HepG2 (cell line): ENCODE data around the gene GATD1. TPM values are rescaled to one million over a fixed set of nuclear protein-coding genes. Genes with fewer than 3 reads are reported as not detected.

Source experiments
- ATRX ChIP-seq: sonication (generic); formaldehyde crosslinking; IDR thresholded peaks from 2 replicates; pipeline ENCODE4 v1.4.0; 2020; ENCODE audit warnings: missing genetic modification reagents, borderline replicate concordance
- CAMTA2 ChIP-seq: sonication (generic); formaldehyde crosslinking; IDR thresholded peaks from 2 replicates; pipeline ENCODE4 v1.4.0; 2020; ENCODE audit warnings: mild to moderate bottlenecking, missing genetic modification reagents, borderline replicate concordance
- CREM ChIP-seq, 2 experiments: sonication (generic) in 1 of 2; formaldehyde crosslinking in 1 of 2; IDR thresholded peaks; 2 replicates each; pipeline versions ENCODE4 v1.4.0 to v1.6.1; 2016 to 2020; ENCODE audit warnings: antibody characterized with exemption in 1 of 2, mild to moderate bottlenecking in 1 of 2, missing genetic modification reagents in 1 of 2
- EED ChIP-seq: sonication (generic); formaldehyde crosslinking; IDR thresholded peaks from 2 replicates; pipeline ENCODE4 v1.5.0; 2020; ENCODE audit warnings: mild to moderate bottlenecking, missing genetic modification reagents
- IRF2 ChIP-seq: IDR thresholded peaks from 2 replicates; pipeline ENCODE4 v1.6.1; 2018; ENCODE audit warnings: missing genetic modification reagents, missing compliant biosample characterization
- SUZ12 ChIP-seq: fragments of 150-350 bp; IDR thresholded peaks from 2 replicates; pipeline ENCODE4 v1.6.1; 2014; ENCODE audit warnings: low read depth, low read length
- TBX2 ChIP-seq: sonication (generic); formaldehyde crosslinking; IDR thresholded peaks from 2 replicates; pipeline ENCODE4 v1.5.0; 2020; ENCODE audit warnings: missing genetic modification reagents, mild to moderate bottlenecking, borderline replicate concordance
- ZNF547 ChIP-seq: sonication (generic); formaldehyde crosslinking; IDR thresholded peaks from 2 replicates; pipeline ENCODE4 v1.5.1; 2020; ENCODE audit warnings: mild to moderate bottlenecking, missing genetic modification reagents
- polyA plus RNA-seq, 8 experiments: library from polyadenylated mRNA; depleted of rRNA in 3 of 8; stranded (reverse) in 7 of 8; unstranded in 1 of 8; fragments of >200 nt; fragmentation: Illumina TruSeq in 4 of 8; extraction: Trizol in 4 of 8; gene quantifications; 2 replicates each; pipeline versions ENCODE4 v1.2.1 to v1.2.3, GENCODE V29; 2011 to 2016; ENCODE audit warnings: low read depth in 4 of 8, missing spikeins in 1 of 8, mixed read lengths in 1 of 8; ENCODE audit not compliant: insufficient read depth in 1 of 8
- total RNA-seq, 5 experiments: library from RNA; depleted of rRNA; stranded (reverse); fragments of >200 nt; fragmentation: Illumina TruSeq; extraction: Trizol; gene quantifications; 2 replicates each; pipeline ENCODE4 v1.2.3, GENCODE V29; 2016; ENCODE audit warnings: low read depth in 1 of 5
- TF ChIP-seq, protein P1 (sequence below): sonication (generic); formaldehyde crosslinking; IDR thresholded peaks from 2 replicates; pipeline ENCODE4 v1.4.0; 2020; ENCODE audit warnings: missing genetic modification reagents
- TF ChIP-seq, protein P2 (sequence below): sonication (generic); formaldehyde crosslinking; IDR thresholded peaks from 2 replicates; pipeline ENCODE4 v1.5.0; 2020; ENCODE audit warnings: missing genetic modification reagents, mild to moderate bottlenecking, borderline replicate concordance
- TF ChIP-seq, protein P3 (sequence below): sonication (generic); formaldehyde crosslinking; IDR thresholded peaks from 2 replicates; pipeline ENCODE4; 2020; ENCODE audit warnings: missing genetic modification reagents, mild to moderate bottlenecking, borderline replicate concordance
- TF ChIP-seq, protein P4 (sequence below): sonication (generic); formaldehyde crosslinking; IDR thresholded peaks from 2 replicates; pipeline ENCODE4 v1.8.0; 2022; ENCODE audit warnings: mild to moderate bottlenecking, missing genetic modification reagents; ENCODE audit not compliant: insufficient replicate concordance
- TF ChIP-seq, protein P5 (sequence below): sonication (generic); formaldehyde crosslinking; IDR thresholded peaks from 2 replicates; pipeline ENCODE4 v1.8.0; 2022; ENCODE audit warnings: missing genetic modification reagents, mild to moderate bottlenecking, inconsistent platforms, borderline replicate concordance

Gene GATD1
- total and polyA plus RNA-seq, 2 of the 13 experiments (the other 11 are each of a cell fraction or from before 2014, with no cell fraction given): 31.3 to 60.5 TPM

DNA sequence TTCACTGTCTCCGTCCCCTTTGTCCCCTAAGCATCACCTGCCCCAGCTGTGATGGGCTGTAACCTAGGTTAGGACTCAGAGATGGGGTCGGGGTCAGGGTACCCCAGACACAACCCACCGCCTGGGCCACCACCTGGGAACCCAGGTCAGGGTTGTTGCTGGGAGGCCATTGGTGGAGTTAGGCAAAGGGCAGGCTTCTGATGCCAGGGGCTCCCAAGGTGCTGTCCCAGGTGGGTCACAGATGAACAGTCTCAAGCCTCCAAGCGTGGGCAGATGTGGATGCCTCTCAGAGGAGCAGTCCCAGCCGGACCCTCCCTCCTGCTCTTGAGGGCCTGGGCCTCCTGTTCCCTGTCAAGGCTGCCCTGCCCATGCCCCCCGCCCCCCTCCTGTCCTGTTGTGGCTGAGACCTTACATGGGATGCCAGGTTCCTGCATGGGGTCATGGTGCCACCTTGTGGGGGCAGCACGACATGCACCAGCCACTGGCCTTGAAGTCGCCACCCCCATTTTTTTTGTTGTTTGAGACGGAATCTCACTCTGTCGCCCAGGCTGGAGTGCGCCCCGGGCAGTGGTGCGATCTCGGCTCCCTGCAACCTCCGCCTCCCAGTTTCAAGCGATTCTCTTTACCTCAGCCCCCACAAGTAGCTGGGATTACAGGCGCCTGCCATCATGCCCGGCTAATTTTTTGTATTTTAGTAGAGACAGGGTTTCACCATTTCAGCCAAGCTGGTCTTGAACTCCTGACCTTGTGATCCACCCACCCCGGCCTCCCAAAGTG is 12.1 kb downstream of the GATD1 start (continued):
- TF ChIP-seq, protein P1, sequence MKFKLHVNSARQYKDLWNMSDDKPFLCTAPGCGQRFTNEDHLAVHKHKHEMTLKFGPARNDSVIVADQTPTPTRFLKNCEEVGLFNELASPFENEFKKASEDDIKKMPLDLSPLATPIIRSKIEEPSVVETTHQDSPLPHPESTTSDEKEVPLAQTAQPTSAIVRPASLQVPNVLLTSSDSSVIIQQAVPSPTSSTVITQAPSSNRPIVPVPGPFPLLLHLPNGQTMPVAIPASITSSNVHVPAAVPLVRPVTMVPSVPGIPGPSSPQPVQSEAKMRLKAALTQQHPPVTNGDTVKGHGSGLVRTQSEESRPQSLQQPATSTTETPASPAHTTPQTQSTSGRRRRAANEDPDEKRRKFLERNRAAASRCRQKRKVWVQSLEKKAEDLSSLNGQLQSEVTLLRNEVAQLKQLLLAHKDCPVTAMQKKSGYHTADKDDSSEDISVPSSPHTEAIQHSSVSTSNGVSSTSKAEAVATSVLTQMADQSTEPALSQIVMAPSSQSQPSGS (CRISPR knock-in tag): no peak
- TF ChIP-seq CAMTA2 (no peak), ATRX (CRISPR knock-in tag) (no peak), IRF2 (CRISPR knock-in tag) (no peak), EED (CRISPR knock-in tag) (no peak), ZNF547 (no peak), CREM (IDR thresholded peaks at IDR 0.05) (no peak), CREM (CRISPR knock-in tag; IDR thresholded peaks at IDR 0.05) (no peak), TBX2 (CRISPR knock-in tag) (peak; percentile 18; the same call in 1 of the 2 replicates), SUZ12 (no peak)
- TF ChIP-seq, protein P2, sequence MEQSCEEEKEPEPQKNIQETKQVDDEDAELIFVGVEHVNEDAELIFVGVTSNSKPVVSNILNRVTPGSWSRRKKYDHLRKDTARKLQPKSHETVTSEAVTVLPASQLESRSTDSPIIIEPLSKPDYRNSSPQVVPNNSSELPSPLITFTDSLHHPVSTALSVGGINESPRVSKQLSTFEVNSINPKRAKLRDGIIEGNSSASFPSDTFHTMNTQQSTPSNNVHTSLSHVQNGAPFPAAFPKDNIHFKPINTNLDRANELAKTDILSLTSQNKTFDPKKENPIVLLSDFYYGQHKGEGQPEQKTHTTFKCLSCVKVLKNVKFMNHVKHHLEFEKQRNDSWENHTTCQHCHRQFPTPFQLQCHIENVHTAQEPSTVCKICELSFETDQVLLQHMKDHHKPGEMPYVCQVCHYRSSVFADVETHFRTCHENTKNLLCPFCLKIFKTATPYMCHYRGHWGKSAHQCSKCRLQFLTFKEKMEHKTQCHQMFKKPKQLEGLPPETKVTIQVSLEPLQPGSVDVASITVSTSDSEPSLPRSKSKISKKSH (CRISPR knock-in tag): 0 out of 2 replicates have a peak, but pooled peaks have one; percentile 28
- TF ChIP-seq, protein P3, sequence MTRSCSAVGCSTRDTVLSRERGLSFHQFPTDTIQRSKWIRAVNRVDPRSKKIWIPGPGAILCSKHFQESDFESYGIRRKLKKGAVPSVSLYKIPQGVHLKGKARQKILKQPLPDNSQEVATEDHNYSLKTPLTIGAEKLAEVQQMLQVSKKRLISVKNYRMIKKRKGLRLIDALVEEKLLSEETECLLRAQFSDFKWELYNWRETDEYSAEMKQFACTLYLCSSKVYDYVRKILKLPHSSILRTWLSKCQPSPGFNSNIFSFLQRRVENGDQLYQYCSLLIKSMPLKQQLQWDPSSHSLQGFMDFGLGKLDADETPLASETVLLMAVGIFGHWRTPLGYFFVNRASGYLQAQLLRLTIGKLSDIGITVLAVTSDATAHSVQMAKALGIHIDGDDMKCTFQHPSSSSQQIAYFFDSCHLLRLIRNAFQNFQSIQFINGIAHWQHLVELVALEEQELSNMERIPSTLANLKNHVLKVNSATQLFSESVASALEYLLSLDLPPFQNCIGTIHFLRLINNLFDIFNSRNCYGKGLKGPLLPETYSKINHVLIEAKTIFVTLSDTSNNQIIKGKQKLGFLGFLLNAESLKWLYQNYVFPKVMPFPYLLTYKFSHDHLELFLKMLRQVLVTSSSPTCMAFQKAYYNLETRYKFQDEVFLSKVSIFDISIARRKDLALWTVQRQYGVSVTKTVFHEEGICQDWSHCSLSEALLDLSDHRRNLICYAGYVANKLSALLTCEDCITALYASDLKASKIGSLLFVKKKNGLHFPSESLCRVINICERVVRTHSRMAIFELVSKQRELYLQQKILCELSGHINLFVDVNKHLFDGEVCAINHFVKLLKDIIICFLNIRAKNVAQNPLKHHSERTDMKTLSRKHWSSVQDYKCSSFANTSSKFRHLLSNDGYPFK (CRISPR knock-in tag): no peak
- TF ChIP-seq, protein P4, sequence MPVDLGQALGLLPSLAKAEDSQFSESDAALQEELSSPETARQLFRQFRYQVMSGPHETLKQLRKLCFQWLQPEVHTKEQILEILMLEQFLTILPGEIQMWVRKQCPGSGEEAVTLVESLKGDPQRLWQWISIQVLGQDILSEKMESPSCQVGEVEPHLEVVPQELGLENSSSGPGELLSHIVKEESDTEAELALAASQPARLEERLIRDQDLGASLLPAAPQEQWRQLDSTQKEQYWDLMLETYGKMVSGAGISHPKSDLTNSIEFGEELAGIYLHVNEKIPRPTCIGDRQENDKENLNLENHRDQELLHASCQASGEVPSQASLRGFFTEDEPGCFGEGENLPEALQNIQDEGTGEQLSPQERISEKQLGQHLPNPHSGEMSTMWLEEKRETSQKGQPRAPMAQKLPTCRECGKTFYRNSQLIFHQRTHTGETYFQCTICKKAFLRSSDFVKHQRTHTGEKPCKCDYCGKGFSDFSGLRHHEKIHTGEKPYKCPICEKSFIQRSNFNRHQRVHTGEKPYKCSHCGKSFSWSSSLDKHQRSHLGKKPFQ (CRISPR knock-in tag): no peak
- TF ChIP-seq, protein P5, sequence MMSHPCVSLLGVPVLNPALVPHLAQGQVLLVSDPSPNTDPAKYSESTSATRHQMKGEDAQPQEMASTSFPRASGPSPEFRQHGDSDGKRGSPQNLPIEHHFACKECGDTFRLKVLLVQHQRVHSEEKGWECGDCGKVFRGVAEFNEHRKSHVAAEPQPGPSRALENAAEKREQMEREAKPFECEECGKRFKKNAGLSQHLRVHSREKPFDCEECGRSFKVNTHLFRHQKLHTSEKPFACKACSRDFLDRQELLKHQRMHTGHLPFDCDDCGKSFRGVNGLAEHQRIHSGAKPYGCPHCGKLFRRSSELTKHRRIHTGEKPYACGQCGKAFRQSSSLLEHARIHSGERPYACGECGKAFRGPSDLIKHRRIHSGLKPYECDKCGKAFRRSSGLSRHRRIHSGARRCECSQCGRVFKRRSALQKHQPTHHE: no peak
